T-cell (primary cell): Measurements from ENCODE around the gene NKX1-1. TPM values are rescaled to one million over a fixed set of nuclear protein-coding genes. Genes with fewer than 3 reads are reported as not detected.

ENCODE experiments used
- ATAC-seq, 4 experiments: fragments of 200-7000 bp in 3 of 4; fragments of 150-1000 bp in 1 of 4; cut with Tn5 transposase; replicated peaks in 1 of 4; 1 replicate in 3 of 4; 2 replicates in 1 of 4; pipeline ENCODE4 v1.10.0; 2021; ENCODE audit warnings: moderate library complexity in 3 of 4, mild to moderate bottlenecking in 2 of 4, moderate number of reproducible peaks in 1 of 4
- CTCF ChIA-PET, 2 donors: fragments of 300-600 bp; sonication (Branson Sonifier 250); formaldehyde crosslinking; loops; one replicate each; lab custom pipeline; 2022; ENCODE audit warnings: antibody characterized with exemption in 2 of 2; lab: Charles Lee
- POLR2A ChIA-PET, 2 donors: fragments of 300-600 bp; sonication (Branson Sonifier 250); formaldehyde crosslinking; loops; one replicate each; lab custom pipeline; 2022; ENCODE audit warnings: antibody characterized with exemption in 2 of 2; lab: Charles Lee
- DNase-seq, 35 experiments: peaks; one replicate each; pipeline versions ENCODE4 v3.0.0 to v3.0.0-alpha.2; 2013 to 2023
- H3K27ac ChIP-seq: one replicate; pipeline ENCODE4 v1.5.1; 2013; ENCODE audit warnings: low read length
- H3K27me3 ChIP-seq, 2 experiments: replicated peaks in 1 of 2; 1 replicate in 1 of 2; 2 replicates in 1 of 2; pipeline versions ENCODE4 v1.6.1 to v1.7.0; 2013; ENCODE audit warnings: low read length in 1 of 2, mixed read lengths in 1 of 2; ENCODE audit not compliant: control insufficient read depth in 2 of 2, insufficient read depth in 2 of 2; ENCODE audit errors: extremely low read depth in 1 of 2
- H3K36me3 ChIP-seq, 2 donors: 1 replicate in 1 of 2; 2 replicates in 1 of 2; pipeline versions ENCODE4 v1.6.1 to v1.7.0; 2013; ENCODE audit warnings: low read length in 1 of 2; ENCODE audit not compliant: control insufficient read depth in 2 of 2, insufficient read depth in 1 of 2; ENCODE audit errors: extremely low read depth in 1 of 2
- H3K4me1 ChIP-seq, 2 experiments: 1 replicate in 1 of 2; 2 replicates in 1 of 2; pipeline versions ENCODE4 v1.6.1 to v1.7.0; 2013; ENCODE audit warnings: low read length in 2 of 2, mixed read lengths in 1 of 2; ENCODE audit not compliant: insufficient read depth in 2 of 2, control insufficient read depth in 1 of 2; ENCODE audit errors: extremely low read depth in 1 of 2
- H3K4me3 ChIP-seq, 2 donors: 1 replicate in 1 of 2; 2 replicates in 1 of 2; pipeline versions ENCODE4 v1.5.1 to v1.7.0; 2013; ENCODE audit warnings: mild to moderate bottlenecking in 2 of 2, low read length in 1 of 2, moderate library complexity in 1 of 2; ENCODE audit not compliant: control insufficient read depth in 1 of 2; ENCODE audit errors: extremely low read depth in 1 of 2
- H3K9me3 ChIP-seq: 2 replicates; pipeline ENCODE4 v1.7.0; 2013
- H3K27ac Mint-ChIP-seq, 2 donors: one replicate each; pipeline ENCODE4 v1.8.0; 2020 to 2021; ENCODE audit warnings: mild to moderate bottlenecking in 2 of 2, mixed read lengths in 2 of 2
- H3K27me3 Mint-ChIP-seq, 2 donors: one replicate each; pipeline ENCODE4 v1.8.0; 2021 to 2022; ENCODE audit warnings: mixed read lengths in 2 of 2
- H3K36me3 Mint-ChIP-seq: one replicate; pipeline ENCODE4 v1.8.0; 2021; ENCODE audit warnings: mixed read lengths
- H3K4me1 Mint-ChIP-seq, 3 donors: one replicate each; pipeline ENCODE4 v1.8.0; 2020 to 2022; ENCODE audit warnings: mixed read lengths in 3 of 3, mild to moderate bottlenecking in 1 of 3
- H3K4me3 Mint-ChIP-seq, 3 donors: one replicate each; pipeline ENCODE4 v1.8.0; 2020 to 2022; ENCODE audit warnings: mild to moderate bottlenecking in 3 of 3, mixed read lengths in 3 of 3, moderate library complexity in 3 of 3
- H3K9me3 Mint-ChIP-seq, 3 donors: one replicate each; pipeline ENCODE4 v1.8.0; 2020 to 2022; ENCODE audit warnings: mixed read lengths in 3 of 3
- WGBS: methylation state at CpG from one replicate; pipeline ENCODE4 v1.1.5; 2013; ENCODE audit warnings: missing lambda C conversion rate; ENCODE audit not compliant: insufficient coverage; 5-methylcytosine and 5-hydroxymethylcytosine counted together
- total RNA-seq, 35 experiments: library from RNA in 6 of 35; stranded (reverse) in 6 of 35; fragments of 120-200 nt in 1 of 35; gene quantifications; one replicate each; pipeline versions ENCODE4 v1.2.1 to v1.2.4 and lab custom pipeline; 2013 to 2026

NKX1-1 gene
- total RNA-seq, 5 donors from 2014 or later (not counting 1 experiment from before 2014, with no cell fraction given): not detected

- Mint-ChIP-seq H3K27me3 (peaks cover 54 to 81% of the 10 kb centered on the region in 2 donors), H3K9me3 (no peaks in the 10 kb centered on the region), H3K4me3 (no peak overlapping the region), H3K27ac (no peak overlapping the region), H3K4me1 (peaks cover 0 to 11% (median 8%) of the 10 kb centered on the region in 3 donors), H3K36me3 (no peaks in the 10 kb centered on the region)
- DNase-seq (peak in 1 of 35 experiments; percentile 7), ATAC-seq (no peak)
- 72% methylated on average over 6 of the region's 15 CpGs for WGBS
- H3K36me3 ChIP-seq: no peaks in the 10 kb centered on the region
- POLR2A ChIA-PET: no interaction called here
- H3K27me3 ChIP-seq: peaks cover 17 to 88% of the 10 kb centered on the region in 2 experiments
- no peaks in the 10 kb centered on the region for H3K4me1 ChIP-seq
- no peak overlapping the region for H3K27ac ChIP-seq
- CTCF ChIA-PET: no interaction called here
- no peak overlapping the region for H3K4me3 ChIP-seq
- no peaks in the 10 kb centered on the region for H3K9me3 ChIP-seq
Measured at GRCh38 chr4:1412376-1413203, 6.3 kb upstream of the NKX1-1 start.

- Histone ChIP-seq H3K4me1 (no peaks in the 10 kb centered on the region), H3K27me3 (peaks cover 17 to 90% of the 10 kb centered on the region in 2 experiments), H3K9me3 (no peaks in the 10 kb centered on the region), H3K4me3 (no peak overlapping the region), H3K36me3 (no peaks in the 10 kb centered on the region), H3K27ac (no peak overlapping the region)
- ChIA-PET POLR2A (no interaction called here), CTCF (no interaction called here)
- Mint-ChIP-seq H3K36me3 (no peaks in the 10 kb centered on the region), H3K27ac (no peak overlapping the region), H3K9me3 (no peaks in the 10 kb centered on the region), H3K4me1 (peaks cover 0 to 15% (median 11%) of the 10 kb centered on the region in 3 donors), H3K27me3 (peaks cover 60 to 79% of the 10 kb centered on the region in 2 donors), H3K4me3 (no peak overlapping the region)
- no peak for ATAC-seq
- DNase-seq: peak in 1 of 35 experiments; percentile 9
- 54% methylated on average over 10 of the region's 17 CpGs for WGBS
Measured at GRCh38 chr4:1411436-1412375, 5.5 kb upstream of the NKX1-1 start.

- Histone ChIP-seq H3K36me3 (no peaks in the 10 kb centered on the region), H3K9me3 (no peaks in the 10 kb centered on the region), H3K27ac (no peak overlapping the region), H3K27me3 (peaks cover 17 to 81% of the 10 kb centered on the region in 2 experiments), H3K4me1 (peaks cover 0 to under 1% of the 10 kb centered on the region in 2 experiments), H3K4me3 (no peak overlapping the region)
- peak in 27 of 35 experiments; percentile 5 to 62 (median 30) for DNase-seq
- ATAC-seq: peak in 3 of 4 experiments; percentile 43 to 63 (median 43)
- Mint-ChIP-seq H3K9me3 (no peaks in the 10 kb centered on the region), H3K27me3 (peaks cover 55 to 70% of the 10 kb centered on the region in 2 donors), H3K27ac (no peak overlapping the region), H3K4me1 (peaks cover 0 to 12% (median 11%) of the 10 kb centered on the region in 3 donors), H3K4me3 (no peak overlapping the region), H3K36me3 (no peaks in the 10 kb centered on the region)
- CTCF ChIA-PET: no interaction called here
- POLR2A ChIA-PET: no interaction called here
- WGBS: 44% methylated on average over 23 of the region's 48 CpGs
Measured at GRCh38 chr4:1410491-1411325, 4.5 kb upstream of the NKX1-1 start.

- H3K4me1 ChIP-seq: peaks cover 0 to 3% of the 10 kb centered on the region in 2 experiments
- ChIA-PET CTCF (no interaction called here), POLR2A (no interaction called here)
- Mint-ChIP-seq H3K27ac (no peak overlapping the region), H3K36me3 (no peaks in the 10 kb centered on the region), H3K4me3 (no peak overlapping the region), H3K4me1 (peaks cover 4 to 12% (median 10%) of the 10 kb centered on the region in 3 donors), H3K27me3 (peaks cover 54 to 69% of the 10 kb centered on the region in 2 donors), H3K9me3 (no peaks in the 10 kb centered on the region)
- DNase-seq (no peak), ATAC-seq (no peak)
- H3K9me3 ChIP-seq: no peaks in the 10 kb centered on the region
- no peak overlapping the region for H3K27ac ChIP-seq
- 43% methylated on average over 16 of the region's 27 CpGs for WGBS
- H3K4me3 ChIP-seq: no peak overlapping the region
- H3K27me3 ChIP-seq: peaks cover 12 to 81% of the 10 kb centered on the region in 2 experiments
- H3K36me3 ChIP-seq: no peaks in the 10 kb centered on the region
Measured at GRCh38 chr4:1409491-1410425, 3.5 kb upstream of the NKX1-1 start.

GRCh38 chr4:1409079-1409478, 2.8 kb upstream of the NKX1-1 start:
- Mint-ChIP-seq H3K36me3 (no peaks in the 10 kb centered on the region), H3K27ac (no peak overlapping the region), H3K27me3 (peaks cover 53 to 72% of the 10 kb centered on the region in 2 donors), H3K4me3 (no peak overlapping the region), H3K4me1 (peaks cover 4 to 12% (median 10%) of the 10 kb centered on the region in 3 donors), H3K9me3 (no peaks in the 10 kb centered on the region)
- peaks cover 12 to 88% of the 10 kb centered on the region in 2 experiments for H3K27me3 ChIP-seq
- no peak overlapping the region for H3K27ac ChIP-seq
- ChIA-PET POLR2A (no interaction called here), CTCF (no interaction called here)
- H3K36me3 ChIP-seq: no peaks in the 10 kb centered on the region
- ATAC-seq (no peak), DNase-seq (no peak)
- WGBS: 27% methylated on average over 8 of the region's 14 CpGs
- H3K9me3 ChIP-seq: no peaks in the 10 kb centered on the region
- H3K4me1 ChIP-seq: peaks cover 0 to 8% of the 10 kb centered on the region in 2 experiments
- H3K4me3 ChIP-seq: no peak overlapping the region
